ENCODE data around the gene UBXN2A. TPM values are rescaled to one million over a fixed set of nuclear protein-coding genes. Genes with fewer than 3 reads are reported as not detected.

The UBXN2A gene, protein sequence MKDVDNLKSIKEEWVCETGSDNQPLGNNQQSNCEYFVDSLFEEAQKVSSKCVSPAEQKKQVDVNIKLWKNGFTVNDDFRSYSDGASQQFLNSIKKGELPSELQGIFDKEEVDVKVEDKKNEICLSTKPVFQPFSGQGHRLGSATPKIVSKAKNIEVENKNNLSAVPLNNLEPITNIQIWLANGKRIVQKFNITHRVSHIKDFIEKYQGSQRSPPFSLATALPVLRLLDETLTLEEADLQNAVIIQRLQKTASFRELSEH
- 14.0 and 16.1 TPM in 2 replicates for total RNA-seq

GRCh38 chr2:23939987-23940717, at the start of gene UBXN2A:
Gene UBXN2A (plus strand): TSS chr2:23940463. CDS start chr2:23958315, 17,852 bp downstream.

DNA sequence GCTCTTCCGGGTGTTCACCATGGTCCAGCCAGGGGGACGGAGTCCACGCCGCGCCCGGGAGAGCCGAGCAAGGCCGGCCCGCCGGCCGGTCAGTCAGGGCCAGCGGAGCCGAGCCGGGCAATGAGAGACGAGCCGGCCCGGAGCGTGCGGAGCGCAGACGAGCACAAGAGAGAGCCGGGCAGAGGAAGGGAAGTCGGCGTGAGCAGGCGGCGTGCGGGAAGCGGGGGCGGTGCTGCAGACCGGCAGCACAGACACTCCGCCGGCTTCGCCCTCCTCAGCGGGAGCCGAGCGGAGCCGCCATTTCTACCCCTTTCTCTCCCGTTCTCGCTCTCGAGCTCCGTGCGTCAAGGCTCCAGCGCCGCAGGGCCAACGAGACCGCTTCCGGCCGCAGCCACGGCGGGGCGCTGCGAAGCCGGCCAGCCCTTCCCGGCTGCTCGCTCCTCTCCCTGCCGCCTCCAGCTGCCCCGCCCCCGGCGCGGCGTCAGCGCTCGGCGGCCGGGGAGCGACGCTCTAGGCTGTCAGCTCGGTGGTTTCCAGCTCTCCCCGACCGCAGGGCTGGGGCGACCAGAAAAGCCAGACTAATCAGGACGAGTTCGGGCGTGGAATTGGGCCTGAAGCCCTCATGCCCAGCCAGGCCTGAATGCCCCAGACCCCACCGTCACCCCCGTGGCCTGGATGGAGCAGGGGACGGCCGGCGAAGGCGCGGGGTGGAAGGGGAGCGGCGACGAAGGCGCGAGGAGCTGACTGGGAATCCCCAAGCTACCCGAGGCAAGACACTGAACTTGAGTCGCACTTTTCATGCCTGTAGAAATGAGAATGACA, 13.3 kb upstream of the UBXN2A start, which contains the start of gene ATAD2B:
Gene ATAD2B, minus strand, starts transcription at position 374 of the 822 bp plus-strand sequence. Its CDS starts 353 bp downstream, at position 21.

GRCh38 chr2:24009680-24010476, 69.6 kb downstream of the UBXN2A start, which contains the start of gene MFSD2B:
Gene MFSD2B (plus strand): TSS chr2:24010085. CDS start chr2:24010097, 12 bp downstream.

DNA sequence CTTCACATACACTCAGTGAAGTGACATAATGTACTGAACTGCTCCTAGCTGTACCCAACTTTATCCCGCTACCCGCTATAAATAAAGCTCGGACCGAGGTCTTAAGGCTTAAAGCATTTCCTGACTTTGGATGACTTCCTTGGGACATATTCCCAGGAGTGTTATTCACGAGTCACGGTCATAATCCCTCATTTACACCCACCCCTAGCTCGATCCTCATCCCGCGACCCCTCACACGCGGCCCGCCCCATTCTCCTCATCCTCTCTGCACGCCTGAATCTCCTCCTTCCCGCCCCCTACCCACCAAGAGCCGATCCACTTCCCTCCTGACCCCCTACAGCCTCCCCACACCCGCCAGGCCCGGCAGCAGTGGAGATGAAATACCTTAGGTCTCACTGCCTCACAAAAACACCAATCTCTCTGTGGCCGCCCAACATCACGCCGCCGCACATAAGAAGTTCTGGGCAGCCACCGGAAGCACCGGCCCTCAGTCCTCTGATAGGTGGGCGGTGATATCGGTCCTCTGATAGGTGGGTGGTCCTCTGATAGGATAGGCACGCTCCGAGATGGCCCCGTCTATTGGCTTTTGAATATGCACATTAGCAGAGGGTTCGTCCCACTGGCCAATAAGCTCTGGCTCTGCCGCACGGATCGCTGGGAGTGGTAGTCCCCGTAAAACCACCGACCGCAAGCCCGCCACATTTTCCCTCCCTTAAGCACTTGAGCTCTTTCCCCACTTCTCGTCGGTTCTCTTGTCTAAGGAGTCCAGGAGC, 106.9 kb downstream of the UBXN2A start, which contains the start of gene WDCP:
Gene WDCP, minus strand, starts transcription at position 462 of the 773 bp plus-strand sequence. CDS start 7,897 bp downstream, outside the sequence.

GRCh38 chr2:24049485-24050021, 109.3 kb downstream of the UBXN2A start, which contains the start of gene FKBP1B:
Gene FKBP1B (plus strand): TSS chr2:24049741. CDS start chr2:24049850, 109 bp downstream.

Small RNA genes lying within 50 kb of the gene (small RNA-seq; reads per million reads assigned to genes)
- gene RN7SL610P (not detected), gene RNU6-370P (not detected)

Other genes with a start within 250 kb of the UBXN2A start
- gene ATAD2B, start 13.3 kb upstream of the UBXN2A start, total RNA-seq, result 25.3 and 26.2 TPM in 2 replicates
- 0.14 TPM in 1 of 2 replicates, not detected in the other for gene MFSD2B, start 69.6 kb downstream of the UBXN2A start, total RNA-seq
- 16.2 and 18.5 TPM in 2 replicates for gene WDCP, start 106.9 kb downstream of the UBXN2A start, total RNA-seq
- gene FKBP1B, start 109.3 kb downstream of the UBXN2A start, total RNA-seq, result 11.2 and 13.4 TPM in 2 replicates
- gene SF3B6, start 135.9 kb downstream of the UBXN2A start, total RNA-seq, result 181 and 206 TPM in 2 replicates
- gene TP53I3, start 144.4 kb downstream of the UBXN2A start, total RNA-seq, result 51.3 and 56.0 TPM in 2 replicates
- gene PFN4, start 182.9 kb downstream of the UBXN2A start, total RNA-seq, result 0.40 and 0.72 TPM in 2 replicates
- gene FAM228B, start 183.0 kb downstream of the UBXN2A start, total RNA-seq, result 5.5 TPM in 2 replicates
- gene FAM228A, start 234.6 kb downstream of the UBXN2A start, total RNA-seq, result 0.14 TPM in 1 of 2 replicates, not detected in the other